NCI-H69 (cell line): ENCODE measurements around the gene MDGA2.

Experiments
- DNase-seq: peaks from one replicate; lab custom pipeline; 2025; lab: John Stamatoyannopoulos, UW

Gene MDGA2

DNA sequence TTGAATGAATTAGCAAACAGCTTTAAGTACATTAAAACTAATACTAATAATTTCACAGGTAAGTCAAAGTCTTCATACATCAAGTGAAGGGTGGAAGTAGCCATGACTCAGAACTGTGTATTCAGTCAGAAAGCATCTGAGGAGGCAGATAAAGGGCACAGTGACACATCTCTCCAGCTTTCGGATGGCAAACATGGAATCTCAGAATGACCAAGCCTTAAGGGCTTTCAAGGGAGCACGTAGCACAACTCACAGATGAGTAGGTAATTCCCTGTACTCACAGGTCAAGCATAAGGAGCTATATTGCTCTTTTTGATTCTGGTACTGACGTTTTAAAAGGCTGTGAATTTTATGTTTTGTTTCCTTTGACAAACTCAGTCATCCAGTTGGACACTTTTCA, 56.0 kb downstream of the MDGA2 start:
- DNase-seq, result no peak

DNA sequence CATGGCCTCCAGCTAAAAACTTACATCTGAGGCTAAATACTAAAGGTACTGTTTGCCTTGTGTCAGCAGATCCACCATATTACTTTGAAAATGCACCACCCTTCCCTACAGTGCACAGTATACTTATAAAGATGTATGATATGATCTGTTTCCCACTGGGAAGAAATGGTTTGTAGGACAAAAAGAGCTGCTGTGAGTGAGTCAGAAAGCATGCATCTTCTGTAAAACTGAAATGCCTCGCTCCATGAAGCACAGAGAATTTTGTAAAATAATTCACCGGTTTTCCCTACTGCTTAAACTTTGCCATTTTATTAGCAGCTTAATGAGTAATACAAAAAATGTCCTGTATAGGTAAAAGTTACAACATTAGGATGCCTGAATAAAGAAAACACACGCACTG, 68.8 kb downstream of the MDGA2 start:
- no peak for DNase-seq

DNA sequence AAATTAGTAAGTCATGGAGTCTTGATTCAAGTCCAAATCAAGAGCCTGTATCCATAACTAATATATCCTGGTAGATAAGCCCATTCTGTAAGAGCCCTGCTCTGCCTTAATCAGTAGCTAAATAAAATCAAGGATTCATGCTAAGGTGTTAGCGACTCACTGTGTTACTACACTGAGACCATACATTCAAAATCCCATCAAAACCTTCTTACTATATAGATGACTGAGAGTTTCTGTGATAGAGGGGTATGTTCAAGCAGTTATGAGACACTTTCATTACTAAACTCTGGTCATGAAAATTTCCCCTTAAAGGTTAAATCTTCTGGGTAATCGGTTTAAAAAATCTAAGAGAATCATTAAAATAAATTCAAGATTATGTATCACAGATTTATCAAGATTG, 78.5 kb downstream of the MDGA2 start:
- no peak for DNase-seq

DNA sequence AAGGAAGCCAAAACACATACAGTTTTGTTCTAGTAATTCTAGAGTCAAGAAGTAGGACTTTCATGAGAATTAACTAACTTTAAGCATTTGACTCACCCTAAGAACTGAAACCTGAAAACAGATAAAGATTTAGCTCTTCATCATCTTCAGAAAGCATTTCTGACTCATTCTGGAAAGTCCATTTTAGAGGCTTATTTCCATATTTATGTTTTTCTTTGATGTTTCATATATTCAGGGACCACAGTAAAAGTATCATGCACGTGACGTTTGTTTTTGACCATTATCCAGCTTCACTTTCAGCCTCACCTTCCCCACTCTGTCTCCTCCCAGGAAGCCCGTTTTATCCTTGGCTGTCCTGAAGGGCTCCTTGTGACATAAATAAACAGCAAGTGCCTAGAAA, 79.2 kb downstream of the MDGA2 start:
- no peak for DNase-seq

DNA sequence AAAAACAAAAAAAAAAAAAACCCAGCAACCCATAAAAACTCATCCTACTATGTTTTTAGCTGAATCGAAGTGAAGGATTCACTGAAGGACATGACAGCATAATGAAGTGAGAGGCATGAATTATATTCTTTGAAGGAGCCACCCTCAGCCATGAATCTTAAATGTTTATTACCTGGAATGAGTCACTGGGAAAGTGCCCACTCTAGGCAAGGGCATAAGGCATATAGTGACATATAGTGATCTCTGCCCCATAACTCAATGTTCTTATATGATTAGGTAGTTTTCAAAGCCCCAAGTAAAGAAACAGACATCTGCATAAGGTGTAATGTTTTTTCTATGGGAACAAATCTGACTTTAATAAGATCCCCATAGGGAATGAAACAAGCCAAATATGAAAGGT, 79.9 kb downstream of the MDGA2 start:
- DNase-seq, result no peak

DNA sequence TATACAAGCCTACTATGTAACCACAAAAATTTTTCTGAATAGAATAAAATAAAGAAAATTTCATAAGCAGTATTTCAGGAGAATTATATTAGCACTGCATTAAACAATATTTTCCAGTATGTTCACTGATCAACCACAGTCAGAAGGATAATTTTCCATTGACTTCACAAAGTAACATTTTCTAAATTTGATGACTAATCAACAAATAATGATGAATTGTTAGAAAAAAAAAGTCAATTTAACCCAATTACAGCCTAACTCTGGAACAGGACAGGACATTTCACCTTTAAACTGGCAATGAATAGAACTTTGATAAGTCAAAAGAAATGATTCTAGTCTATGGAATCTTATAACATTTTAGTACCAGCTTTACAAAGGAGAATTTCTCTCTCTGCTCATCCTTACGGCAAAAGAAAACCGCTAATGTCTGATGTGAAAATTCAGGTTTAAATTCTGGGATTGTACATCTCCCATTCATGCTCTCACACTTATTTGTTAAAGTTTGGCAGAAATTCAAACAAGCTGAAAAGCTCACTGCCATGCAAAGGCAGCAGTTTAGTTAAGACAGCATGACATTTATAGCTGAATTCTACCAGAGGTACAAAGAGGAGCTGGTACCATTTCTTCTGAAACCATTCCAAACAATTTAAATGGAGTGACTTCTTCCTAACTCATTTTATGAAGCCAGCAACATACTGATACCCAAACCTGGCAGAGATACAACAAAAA, 84.5 kb downstream of the MDGA2 start:
- DNase-seq, result no peak

DNA sequence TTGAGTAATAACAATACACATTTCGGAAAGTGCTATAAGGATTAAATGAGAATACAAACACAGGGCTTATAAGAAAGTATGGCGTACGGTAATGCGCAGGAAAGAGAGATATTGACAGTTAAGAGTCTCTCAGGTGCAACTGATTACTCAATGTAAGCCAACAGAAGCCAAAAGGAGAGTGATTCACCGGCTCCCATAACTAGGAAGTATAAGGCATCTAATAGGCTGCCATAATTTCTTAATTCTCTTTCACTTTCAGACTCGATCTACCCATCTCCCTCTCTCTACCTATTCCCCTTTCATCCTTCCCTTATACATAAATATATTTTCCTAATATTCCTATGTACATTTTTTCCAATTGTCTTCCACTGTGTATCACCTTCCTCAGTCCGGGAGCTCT, 90.0 kb downstream of the MDGA2 start:
- no peak for DNase-seq

DNA sequence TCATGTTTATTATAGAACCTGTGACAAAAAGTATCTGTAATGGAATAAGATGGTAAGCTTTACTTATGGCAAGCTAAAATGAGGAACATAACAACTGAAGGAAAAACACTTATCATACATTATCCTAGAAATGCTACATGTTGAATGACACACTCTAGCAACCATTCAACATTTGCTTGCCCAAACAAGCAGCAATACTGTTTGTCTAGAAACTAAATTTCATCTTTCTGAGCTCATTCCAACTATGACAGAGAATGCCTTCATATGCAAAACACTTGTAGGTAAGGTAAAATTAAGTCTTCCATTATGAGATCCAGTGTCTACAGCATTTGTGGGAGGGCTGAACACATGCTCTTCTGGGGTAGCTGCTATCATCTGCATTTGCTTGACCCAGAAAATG, 108.1 kb downstream of the MDGA2 start:
- DNase-seq, result no peak

DNA sequence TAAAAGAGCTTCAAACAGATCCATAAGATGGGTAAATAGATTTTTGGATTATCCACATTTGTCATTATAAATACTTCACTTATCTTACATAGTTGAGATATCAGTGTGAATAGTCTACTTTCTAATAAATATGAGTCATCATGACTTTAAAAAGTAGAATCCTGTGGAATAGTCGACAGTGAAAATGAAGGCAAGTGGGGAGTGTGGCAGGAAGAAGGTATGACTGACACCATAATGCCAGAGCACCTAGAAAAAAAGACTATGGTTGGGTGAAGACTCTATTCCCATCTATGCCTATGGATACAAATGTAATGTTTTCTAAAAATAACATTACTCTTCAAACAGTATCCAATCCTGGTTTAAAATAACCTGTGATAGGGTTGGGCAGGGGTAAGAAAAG, 117.5 kb downstream of the MDGA2 start:
- peak; percentile 13 for DNase-seq

DNA sequence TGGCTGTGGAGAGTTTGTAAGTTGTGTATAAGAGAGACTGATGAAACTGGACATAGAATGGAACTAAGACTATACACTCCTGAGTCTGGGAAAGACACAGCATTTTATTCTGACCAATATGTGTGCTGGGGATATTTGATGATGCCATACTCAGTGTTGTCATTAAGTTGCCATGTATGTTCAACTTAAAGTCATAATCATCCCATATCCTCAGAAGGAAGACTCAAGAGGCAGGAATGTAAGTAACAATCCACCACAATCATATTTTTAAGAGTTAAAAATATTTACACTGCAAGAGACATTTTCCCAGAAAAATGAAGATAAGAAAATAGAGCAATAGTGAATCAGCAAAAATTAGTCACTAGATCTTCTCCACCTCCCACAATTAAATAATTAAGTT, 120.1 kb downstream of the MDGA2 start:
- DNase-seq, result no peak

DNA sequence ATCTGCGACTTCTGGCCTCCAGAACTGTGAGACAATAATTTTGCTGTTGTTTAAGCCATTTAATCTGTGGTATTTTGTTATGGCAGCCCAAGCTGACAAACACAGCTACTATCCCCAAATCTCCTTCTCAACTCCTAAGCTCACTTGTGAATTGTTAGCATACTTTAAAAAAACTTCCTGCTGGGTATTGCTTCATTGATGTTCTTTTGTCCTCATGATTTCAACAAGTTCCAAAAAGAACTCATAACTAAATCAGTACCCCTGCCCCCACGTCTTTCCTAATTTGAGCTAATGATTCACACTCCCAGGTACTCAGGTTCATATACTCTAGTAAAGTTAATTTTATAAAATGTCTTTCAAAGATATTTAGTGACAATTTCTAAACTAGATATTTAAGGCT, 125.5 kb downstream of the MDGA2 start:
- DNase-seq, result no peak

DNA sequence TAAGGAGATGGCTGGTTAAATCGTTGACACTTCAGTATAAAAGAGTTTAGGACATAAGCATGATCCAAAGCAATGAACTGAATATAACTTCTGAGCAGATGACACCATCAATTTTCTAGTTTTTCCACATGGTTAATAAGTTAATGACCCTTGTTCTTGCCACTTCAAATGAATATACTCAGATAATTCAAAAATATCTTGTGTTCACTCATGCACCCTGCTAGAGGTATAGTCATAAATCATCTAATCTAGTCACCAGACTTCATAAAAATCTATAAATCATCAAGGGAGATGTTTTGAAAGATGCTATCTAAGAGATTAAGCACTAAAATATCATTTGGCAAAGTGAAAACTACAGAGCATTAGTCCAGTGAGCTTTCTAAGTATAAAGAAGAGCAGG, 131.9 kb downstream of the MDGA2 start:
- no peak for DNase-seq

DNA sequence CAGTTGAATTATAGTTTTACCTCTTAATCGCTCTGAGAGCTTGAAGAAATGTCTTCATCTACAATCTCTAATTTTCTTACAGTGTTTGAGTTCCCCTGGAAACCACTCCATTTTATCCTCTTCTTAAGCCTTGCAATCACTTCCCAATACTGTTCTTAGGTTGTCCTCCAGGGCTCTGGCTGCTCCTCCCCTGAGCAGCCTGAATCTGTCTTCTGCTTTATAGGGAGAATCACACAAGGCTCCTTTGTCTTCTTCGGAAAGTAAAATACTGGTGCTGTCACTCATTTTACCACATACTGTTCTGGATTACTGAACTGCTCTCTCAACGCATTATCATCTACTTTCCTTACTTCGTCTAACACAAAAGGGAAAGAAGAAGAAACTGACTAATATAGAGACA, 133.7 kb downstream of the MDGA2 start:
- peak; percentile 49 for DNase-seq

DNA sequence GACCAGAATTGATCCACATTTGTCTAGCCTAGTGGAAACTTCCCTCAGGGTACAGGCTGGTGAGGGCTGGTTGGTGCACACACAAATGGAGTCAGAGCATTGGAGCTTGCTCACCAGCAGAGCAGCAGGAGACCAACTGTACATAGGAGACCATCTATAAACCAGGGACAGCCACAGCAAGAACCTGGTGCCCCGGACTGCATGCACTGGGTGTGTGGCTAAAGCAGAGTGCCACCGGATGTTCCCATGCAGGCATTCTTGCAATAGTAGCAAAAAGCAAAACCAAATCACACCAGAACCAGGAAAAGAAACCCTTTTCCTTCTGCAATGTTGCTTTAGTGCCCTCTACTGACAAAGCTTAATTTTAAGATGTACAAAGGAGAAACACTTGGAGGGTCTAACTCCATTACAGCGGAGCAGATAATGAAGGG, 136.4 kb downstream of the MDGA2 start:
- DNase-seq, result peak; percentile 85

DNA sequence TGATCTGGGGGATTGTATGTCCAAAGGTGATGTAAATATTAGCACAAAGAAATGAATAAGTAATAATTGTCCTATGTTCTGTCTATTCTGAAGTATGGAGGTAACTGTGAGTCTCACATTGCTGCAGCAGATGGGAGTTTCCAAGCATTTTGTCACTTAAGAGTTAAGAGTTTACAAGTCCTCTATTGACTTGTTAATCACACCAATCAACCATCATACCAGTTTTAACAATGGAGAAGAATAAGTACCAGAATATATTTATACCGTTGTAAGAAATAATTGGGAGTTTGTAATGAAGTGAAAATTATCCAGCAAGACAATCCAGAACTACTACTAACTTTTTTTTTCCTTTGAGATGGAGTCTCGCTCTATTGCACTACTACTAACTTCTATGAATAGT, 139.1 kb downstream of the MDGA2 start:
- peak; percentile 73 for DNase-seq

DNA sequence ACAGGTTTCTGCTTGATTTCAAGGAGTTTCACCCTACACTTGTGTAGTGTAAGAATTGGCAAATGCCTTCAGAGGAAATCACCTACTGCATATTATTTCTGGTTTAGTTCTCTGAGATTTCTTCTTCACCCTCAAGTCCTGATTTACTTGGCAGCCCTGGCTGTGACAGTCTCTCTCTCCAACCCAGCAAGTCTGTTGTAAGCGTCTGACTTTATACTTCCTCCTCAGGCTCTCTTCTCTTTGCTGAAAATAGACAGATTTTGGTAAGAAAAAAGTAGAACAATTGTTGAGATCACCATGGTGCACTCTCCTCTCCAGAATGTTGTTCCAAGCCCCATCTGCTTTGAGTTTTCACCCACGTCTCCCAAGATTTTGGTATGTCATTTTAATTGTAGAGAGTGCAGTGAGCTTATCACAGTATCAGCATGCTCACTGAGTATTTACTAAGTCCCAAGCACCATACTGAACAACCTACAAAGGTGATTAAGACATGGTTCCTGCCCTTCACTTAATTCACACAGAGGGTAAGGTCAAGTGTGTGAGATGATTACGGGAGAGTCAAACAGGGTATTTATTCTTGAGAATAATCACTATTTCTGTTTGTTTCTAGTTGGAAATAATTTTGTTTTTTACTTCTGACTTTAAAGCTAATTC, 148.7 kb downstream of the MDGA2 start:
- DNase-seq, result no peak

DNA sequence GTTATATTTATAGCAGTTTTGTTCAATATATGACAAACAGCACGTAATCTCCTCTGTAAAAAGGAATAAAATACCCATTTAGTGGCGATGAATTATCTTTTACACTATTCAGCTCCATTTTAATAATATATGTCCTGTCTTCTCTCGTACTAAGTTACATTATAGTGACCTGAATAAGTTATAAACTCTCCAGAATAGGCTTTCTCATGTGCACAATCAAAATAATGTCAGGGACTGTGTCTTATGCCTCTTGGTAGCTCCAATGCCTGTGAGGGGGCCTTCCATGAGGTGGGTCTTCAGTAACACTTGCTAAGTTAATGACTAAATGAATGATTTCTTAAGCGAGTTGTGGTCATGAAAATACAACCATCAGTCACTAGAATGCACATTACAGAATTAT, 150.9 kb downstream of the MDGA2 start:
- no peak for DNase-seq

DNA sequence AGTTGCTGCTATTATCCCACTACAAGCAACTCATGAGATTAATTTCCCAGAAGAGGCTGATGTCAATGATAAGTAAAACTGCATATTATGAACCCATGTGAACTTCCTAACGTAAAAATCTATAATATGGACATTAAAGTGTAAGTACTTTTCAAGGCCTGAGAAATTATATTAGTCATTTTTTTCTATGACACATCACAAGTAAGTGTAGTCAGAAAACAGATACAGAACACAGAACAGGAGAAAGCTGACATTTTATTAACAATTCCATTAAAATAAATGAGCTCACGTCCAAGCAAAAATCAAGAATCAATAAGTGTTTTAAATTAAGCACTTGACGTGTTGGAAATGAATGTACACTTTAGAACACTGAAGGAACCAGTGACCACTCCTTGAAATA, 155.0 kb downstream of the MDGA2 start:
- no peak for DNase-seq

DNA sequence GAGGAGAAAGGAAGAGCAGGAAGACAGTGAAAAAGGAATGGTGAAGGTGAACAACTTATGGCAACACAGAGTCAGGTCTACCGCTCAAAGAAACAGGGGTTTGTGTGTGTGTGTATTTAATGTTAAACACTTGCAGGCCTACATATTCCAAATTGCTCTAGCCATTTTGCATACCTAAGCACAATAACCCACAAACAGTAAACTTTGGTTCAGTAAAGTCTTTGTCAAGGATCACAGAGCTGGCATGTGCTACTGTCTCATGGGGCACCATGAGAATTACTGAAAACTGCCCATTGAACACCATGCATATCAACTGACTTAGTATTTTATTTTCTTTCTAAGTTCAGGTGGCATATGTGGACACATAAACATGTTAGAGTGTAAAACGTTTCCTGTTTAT, 163.6 kb downstream of the MDGA2 start:
- DNase-seq, result no peak

DNA sequence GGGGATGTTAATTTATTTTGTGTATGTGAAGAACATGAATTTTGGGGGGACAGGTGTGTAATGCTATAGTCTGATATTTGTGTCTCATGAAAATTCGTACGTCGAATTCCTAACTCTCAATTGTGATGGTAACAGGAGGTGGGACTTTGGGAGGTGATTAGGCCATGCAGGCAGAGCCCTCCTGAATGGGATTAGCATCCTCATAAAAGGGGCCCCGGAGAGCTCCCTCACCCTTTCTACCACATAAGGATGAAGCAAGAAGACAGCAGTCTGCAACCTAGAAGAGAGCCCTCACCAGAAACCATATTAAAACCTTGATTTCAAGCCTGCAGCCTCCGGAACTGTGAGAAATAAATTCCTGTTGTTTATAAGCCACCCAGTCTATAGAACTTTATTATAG, 165.4 kb downstream of the MDGA2 start:
- no peak for DNase-seq

DNA sequence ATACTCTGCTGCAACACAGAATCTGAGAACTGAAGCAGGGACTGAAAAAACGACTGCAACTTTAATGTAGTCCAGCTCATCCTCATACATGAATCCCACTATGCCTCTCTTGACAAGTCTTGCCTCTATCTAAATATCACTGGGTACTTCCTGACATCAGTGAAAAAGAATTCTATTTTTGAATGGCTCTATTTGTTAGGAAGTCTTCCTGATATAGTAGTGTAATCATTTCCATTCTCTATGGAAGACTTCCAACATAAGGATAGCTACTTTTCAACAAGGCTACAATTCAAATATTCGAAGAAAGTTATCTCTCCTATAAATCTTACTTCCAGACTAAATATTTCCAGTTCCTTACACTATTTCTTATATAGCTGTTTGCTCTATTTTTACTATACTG, 167.5 kb downstream of the MDGA2 start:
- DNase-seq, result no peak

DNA sequence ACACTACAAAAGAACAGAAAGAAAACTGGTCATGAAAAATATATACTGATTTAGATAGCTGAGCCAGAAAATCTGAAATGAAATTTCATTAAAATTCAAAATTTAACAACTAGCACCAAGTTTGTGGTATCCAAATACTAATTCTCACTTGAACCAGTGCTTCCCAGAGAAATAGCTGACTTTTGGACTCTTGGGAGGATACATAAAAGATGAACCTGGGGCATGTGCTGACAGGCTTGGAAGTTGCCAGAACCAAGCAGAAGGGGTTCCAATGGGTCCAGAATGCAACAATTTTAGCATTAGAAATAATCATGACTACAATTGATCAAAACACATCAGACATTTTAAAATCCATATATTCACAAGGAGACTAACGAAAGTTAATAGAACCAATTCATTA, 175.0 kb downstream of the MDGA2 start:
- DNase-seq, result no peak

DNA sequence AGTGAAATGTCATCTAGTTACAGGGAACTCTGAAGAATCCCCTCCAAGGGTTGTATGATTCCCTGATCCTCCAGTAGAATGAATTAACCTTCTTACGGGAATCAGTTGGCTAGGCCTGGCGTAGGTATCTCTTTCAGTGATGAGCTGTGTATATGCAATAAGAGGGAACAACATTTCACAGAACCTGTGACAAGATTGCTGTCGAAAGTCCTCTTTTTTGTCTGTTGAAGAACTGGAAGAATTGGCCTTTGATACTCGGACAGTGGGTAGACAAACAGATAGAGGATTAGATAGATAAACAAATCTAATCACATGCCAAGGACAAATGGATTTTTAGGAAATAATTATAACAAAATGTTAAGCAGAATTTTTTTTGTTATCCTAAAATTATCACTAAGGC, 184.6 kb downstream of the MDGA2 start:
- DNase-seq, result no peak

DNA sequence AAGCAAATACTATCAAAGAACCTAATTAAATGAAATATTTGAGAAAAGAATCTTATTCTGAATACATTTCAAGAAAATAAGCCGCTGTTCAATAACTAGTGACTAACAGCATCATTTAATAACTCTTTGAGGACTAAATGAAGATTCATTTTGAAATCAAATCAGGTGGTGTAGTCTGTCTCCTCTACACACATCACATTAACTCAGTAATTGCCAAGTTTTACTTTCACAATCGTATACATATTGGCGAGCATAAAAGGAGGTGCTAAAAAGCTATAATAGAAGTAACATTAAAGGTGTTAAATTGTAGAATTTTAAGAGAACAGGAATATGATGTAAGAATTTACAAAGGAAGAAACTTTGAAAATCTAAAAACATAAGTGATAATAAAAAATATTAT, 185.1 kb downstream of the MDGA2 start:
- DNase-seq, result no peak
